ENCODE data around the gene ANK3. TPM values are rescaled to one million over a fixed set of nuclear protein-coding genes. Genes with fewer than 3 reads are reported as not detected.

Gene ANK3
- total RNA-seq, 1 donor from 2014 or later = 4.0 TPM

- Mint-ChIP-seq H3K4me3 (no peak overlapping the region), H3K27ac (no peak overlapping the region), H3K9me3 (no peaks in the 10 kb centered on the region), H3K27me3 (no peaks in the 10 kb centered on the region), H3K4me1 (no peaks in the 10 kb centered on the region), H3K36me3 (ENCODE audit: low read depth) (peaks cover 31% of the 10 kb centered on the region)
- ChIA-PET POLR2A (no interaction called here), CTCF (interaction anchor here (1.3 kb wide), 1 partner anchor 571 kb away, joined by 3 read pairs; no protein-coding TSS in a partner anchor)
- TF ChIP-seq CTCF (IDR thresholded peaks at IDR 0.05) = no peak
- intact Hi-C loops (cut with micrococcal nuclease) = no loop called here
- ATAC-seq (ENCODE audit: low read depth) = no peak
- DNase-seq = no peak
Measured at GRCh38 chr10:60197206-60197605, 192.5 kb downstream of the ANK3 start.

GRCh38 chr10:60194421-60194820 lies 195.3 kb downstream of the ANK3 start:
- H3K27me3 Mint-ChIP-seq = peaks cover 3% of the 10 kb centered on the region
- intact Hi-C loops (cut with micrococcal nuclease) = no loop called here
- H3K27ac Mint-ChIP-seq = no peak overlapping the region
- H3K4me3 Mint-ChIP-seq = no peak overlapping the region
- no peak for DNase-seq
- no peak for TF ChIP-seq CTCF (IDR thresholded peaks at IDR 0.05)
- H3K36me3 Mint-ChIP-seq (ENCODE audit: low read depth) = peaks cover 39% of the 10 kb centered on the region
- ATAC-seq (ENCODE audit: low read depth) = no peak
- no peaks in the 10 kb centered on the region for H3K4me1 Mint-ChIP-seq
- no peaks in the 10 kb centered on the region for H3K9me3 Mint-ChIP-seq
- CTCF ChIA-PET = no interaction called here
- POLR2A ChIA-PET = no interaction called here

DNA sequence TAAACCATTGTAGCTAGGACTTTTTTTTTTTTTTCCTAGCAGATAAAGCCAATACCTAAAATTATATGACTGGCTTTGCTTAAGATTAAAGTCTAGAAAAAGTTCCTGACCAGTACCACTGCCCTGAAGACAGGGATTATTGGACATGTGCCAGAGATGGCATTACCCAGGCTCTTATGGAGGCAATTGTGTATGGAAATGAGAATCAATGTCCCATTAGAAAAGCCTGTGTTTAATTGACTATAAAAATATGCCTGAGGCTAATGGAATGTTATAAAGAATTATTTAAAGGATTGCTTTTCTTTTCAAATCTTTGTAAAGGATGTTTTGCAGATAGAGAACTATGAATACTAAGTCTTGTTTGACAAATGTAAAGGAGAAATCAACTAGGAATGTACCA lies 196.7 kb downstream of the ANK3 start:
- Mint-ChIP-seq H3K27ac (no peak overlapping the region), H3K4me3 (no peak overlapping the region), H3K36me3 (ENCODE audit: low read depth) (peaks cover 39% of the 10 kb centered on the region), H3K9me3 (no peaks in the 10 kb centered on the region), H3K4me1 (no peaks in the 10 kb centered on the region), H3K27me3 (peaks cover 3% of the 10 kb centered on the region)
- no peak for TF ChIP-seq CTCF (IDR thresholded peaks at IDR 0.05)
- DNase-seq = no peak
- intact Hi-C loops (cut with micrococcal nuclease) = no loop called here
- ChIA-PET POLR2A (no interaction called here), CTCF (interaction anchor here (1.2 to 2.4 kb wide), 2 partner anchors 11 to 15 kb away, joined by 3 to 7 read pairs; no protein-coding TSS in a partner anchor)
- no peak for ATAC-seq (ENCODE audit: low read depth)

DNA sequence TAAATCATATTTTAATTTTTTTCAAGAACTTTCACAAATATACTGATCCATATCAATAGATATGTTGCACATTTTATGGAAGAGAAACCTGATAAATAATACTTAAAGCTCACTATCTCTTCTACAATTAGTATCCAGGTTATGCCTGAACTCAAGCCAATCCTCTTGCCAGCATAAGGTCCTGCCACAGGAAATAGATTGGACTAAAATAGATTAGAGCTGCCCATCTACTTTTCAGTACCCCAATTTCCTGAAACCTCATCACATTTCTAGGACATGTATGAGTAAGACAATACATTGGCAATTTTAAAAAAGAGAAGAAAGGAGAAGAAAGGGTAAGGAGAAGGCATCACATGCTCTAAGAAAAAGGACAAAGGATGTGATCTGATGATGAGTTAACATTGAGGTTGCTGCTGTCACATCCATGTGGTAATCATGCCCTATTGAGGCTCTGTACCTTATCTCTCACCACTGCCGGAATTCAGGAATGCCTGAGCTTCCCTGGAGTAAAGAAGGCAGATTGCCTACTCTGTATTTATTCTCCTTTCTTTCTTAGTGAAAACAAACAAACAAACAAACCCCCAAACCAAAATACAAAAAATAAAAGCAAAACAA lies 199.7 kb downstream of the ANK3 start:
- ATAC-seq (ENCODE audit: low read depth) (no peak), DNase-seq (no peak)
- H3K36me3 Mint-ChIP-seq (ENCODE audit: low read depth) = peaks cover 36% of the 10 kb centered on the region
- no peak overlapping the region for H3K27ac Mint-ChIP-seq
- ChIA-PET POLR2A (no interaction called here), CTCF (no interaction called here)
- no peaks in the 10 kb centered on the region for H3K4me1 Mint-ChIP-seq
- H3K9me3 Mint-ChIP-seq = no peaks in the 10 kb centered on the region
- H3K27me3 Mint-ChIP-seq = peaks cover 3% of the 10 kb centered on the region
- intact Hi-C loops (cut with micrococcal nuclease) = no loop called here
- TF ChIP-seq CTCF (IDR thresholded peaks at IDR 0.05) = no peak
- no peak overlapping the region for H3K4me3 Mint-ChIP-seq

- Mint-ChIP-seq H3K4me1 (no peaks in the 10 kb centered on the region), H3K27ac (no peak overlapping the region), H3K4me3 (no peak overlapping the region), H3K36me3 (ENCODE audit: low read depth) (peaks cover 30% of the 10 kb centered on the region), H3K27me3 (peaks cover 3% of the 10 kb centered on the region), H3K9me3 (no peaks in the 10 kb centered on the region)
- intact Hi-C loops (cut with micrococcal nuclease) = no loop called here
- DNase-seq (no peak), ATAC-seq (ENCODE audit: low read depth) (no peak)
- ChIA-PET POLR2A (no interaction called here), CTCF (no interaction called here)
- no peak for TF ChIP-seq CTCF (IDR thresholded peaks at IDR 0.05)
Measured at GRCh38 chr10:60188548-60188947, 201.1 kb downstream of the ANK3 start.

All from activated B cell treated with CpG ODN at 0.5 μM for 24 hours (primary cell).